Measurements from ENCODE around the gene MTHFD1.

- TF ChIP-seq POLR2A (IDR thresholded peaks at IDR 0.05) (no peak), CTCF (IDR thresholded peaks at IDR 0.05) (no peak), POLR2AphosphoS5 (IDR thresholded peaks at IDR 0.05) (no peak), EP300 (IDR thresholded peaks at IDR 0.05) (no peak)
Measured at GRCh38 chr14:64496764-64497163, 108.6 kb downstream of the MTHFD1 start.

Data from gastroesophageal sphincter (tissue), 3 donors.